HL-60 (cell line): Measurements from ENCODE around the gene IGFN1.

ENCODE experiments used
- DNase-seq, 2 experiments: peaks; one replicate each; pipeline ENCODE4 v3.0.0-alpha.2; 2010 to 2020; ENCODE audit warnings: low read depth in 1 of 2, low spot score in 1 of 2
- H3K27ac ChIP-seq: fragments of 250-450 bp; sonication (Bioruptor Pico); replicated peaks from 2 replicates; pipeline ENCODE4 v1.5.1; 2020; ENCODE audit warnings: mild to moderate bottlenecking, moderate library complexity
- H3K27me3 ChIP-seq: fragments of 250-450 bp; sonication (Bioruptor Pico); 2 replicates; pipeline ENCODE4 v1.5.1; 2021; ENCODE audit warnings: mild to moderate bottlenecking, moderate library complexity; ENCODE audit not compliant: insufficient read depth, poor library complexity, severe bottlenecking
- H3K4me3 ChIP-seq: replicated peaks from 2 replicates; pipeline ENCODE4 v1.5.1; 2011; ENCODE audit warnings: mild to moderate bottlenecking, control low read depth, low read length; ENCODE audit not compliant: insufficient read depth
- GABPA ChIP-seq: IDR thresholded peaks from 2 replicates; pipeline ENCODE4 v1.6.1; 2012; ENCODE audit warnings: low read depth
- POLR2AphosphoS5 ChIP-seq: IDR thresholded peaks from 2 replicates; pipeline ENCODE4 v1.6.1; 2012; ENCODE audit warnings: low read depth
- SPI1 ChIP-seq: IDR thresholded peaks from 2 replicates; pipeline ENCODE4 v1.6.1; 2012; ENCODE audit warnings: low read depth, mild to moderate bottlenecking, borderline replicate concordance
- TF ChIP-seq, protein P1 (sequence below): IDR thresholded peaks from 2 replicates; pipeline ENCODE4 v1.6.1; 2012; ENCODE audit warnings: low read depth; ENCODE audit not compliant: insufficient replicate concordance
- TF ChIP-seq, protein P2 (sequence below): IDR thresholded peaks from one replicate; pipeline ENCODE4 v1.5.1; 2011; ENCODE audit warnings: low read length, control low read depth, inconsistent platforms; ENCODE audit not compliant: insufficient read depth

The IGFN1 gene

DNA sequence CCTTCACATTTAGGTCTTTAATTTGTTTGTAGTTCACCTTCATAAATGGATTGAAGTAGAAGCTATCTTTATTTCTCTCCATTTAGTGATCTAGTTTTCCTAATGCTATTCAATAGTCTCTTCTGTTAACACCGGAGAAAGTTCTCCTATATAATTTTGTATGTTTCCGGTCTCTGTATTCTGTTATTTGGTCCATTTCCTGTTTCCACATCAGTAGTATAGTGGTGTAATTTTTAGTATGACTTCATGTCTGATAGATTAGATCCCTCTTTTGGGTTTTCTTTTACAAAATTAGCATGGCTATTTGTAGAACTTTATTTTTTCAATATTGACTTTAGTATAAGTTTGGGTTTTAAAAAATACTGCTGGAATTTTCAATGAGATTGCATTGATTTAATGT lies 51.1 kb downstream of the IGFN1 start:
- Histone ChIP-seq H3K27ac (peak overlapping the region; percentile 26), H3K4me3 (no peak overlapping the region), H3K27me3 (peaks cover 2% of the 10 kb centered on the region)
- TF ChIP-seq GABPA: peak; percentile 45; the same call in 1 of the 2 replicates
- no peak for TF ChIP-seq SPI1
- TF ChIP-seq, protein P1, sequence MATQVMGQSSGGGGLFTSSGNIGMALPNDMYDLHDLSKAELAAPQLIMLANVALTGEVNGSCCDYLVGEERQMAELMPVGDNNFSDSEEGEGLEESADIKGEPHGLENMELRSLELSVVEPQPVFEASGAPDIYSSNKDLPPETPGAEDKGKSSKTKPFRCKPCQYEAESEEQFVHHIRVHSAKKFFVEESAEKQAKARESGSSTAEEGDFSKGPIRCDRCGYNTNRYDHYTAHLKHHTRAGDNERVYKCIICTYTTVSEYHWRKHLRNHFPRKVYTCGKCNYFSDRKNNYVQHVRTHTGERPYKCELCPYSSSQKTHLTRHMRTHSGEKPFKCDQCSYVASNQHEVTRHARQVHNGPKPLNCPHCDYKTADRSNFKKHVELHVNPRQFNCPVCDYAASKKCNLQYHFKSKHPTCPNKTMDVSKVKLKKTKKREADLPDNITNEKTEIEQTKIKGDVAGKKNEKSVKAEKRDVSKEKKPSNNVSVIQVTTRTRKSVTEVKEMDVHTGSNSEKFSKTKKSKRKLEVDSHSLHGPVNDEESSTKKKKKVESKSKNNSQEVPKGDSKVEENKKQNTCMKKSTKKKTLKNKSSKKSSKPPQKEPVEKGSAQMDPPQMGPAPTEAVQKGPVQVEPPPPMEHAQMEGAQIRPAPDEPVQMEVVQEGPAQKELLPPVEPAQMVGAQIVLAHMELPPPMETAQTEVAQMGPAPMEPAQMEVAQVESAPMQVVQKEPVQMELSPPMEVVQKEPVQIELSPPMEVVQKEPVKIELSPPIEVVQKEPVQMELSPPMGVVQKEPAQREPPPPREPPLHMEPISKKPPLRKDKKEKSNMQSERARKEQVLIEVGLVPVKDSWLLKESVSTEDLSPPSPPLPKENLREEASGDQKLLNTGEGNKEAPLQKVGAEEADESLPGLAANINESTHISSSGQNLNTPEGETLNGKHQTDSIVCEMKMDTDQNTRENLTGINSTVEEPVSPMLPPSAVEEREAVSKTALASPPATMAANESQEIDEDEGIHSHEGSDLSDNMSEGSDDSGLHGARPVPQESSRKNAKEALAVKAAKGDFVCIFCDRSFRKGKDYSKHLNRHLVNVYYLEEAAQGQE: no peak
- no peak for TF ChIP-seq POLR2AphosphoS5
- DNase-seq: no peak

DNA sequence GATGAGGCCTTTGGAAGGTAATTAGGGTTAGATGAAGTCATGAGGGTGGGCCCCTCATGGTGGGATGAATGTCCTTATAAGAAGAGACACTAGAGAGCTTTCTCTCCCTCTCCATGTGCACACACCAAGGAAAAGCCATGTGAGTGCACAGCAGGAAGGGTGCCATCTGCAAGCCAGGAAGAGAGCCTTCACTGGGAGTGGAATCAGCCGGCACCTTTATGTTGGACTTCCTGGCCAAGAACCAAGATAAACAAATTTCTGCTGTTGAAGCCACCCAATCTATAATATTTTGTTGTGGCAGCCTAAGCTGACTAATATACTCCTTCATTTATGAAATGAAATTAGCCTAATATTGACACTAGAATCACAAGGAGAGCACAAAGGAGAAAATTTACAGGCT lies 54.5 kb downstream of the IGFN1 start:
- Histone ChIP-seq H3K4me3 (no peak overlapping the region), H3K27me3 (peaks cover 2% of the 10 kb centered on the region), H3K27ac (no peak overlapping the region)
- no peak for DNase-seq
- TF ChIP-seq GABPA: no peak
- TF ChIP-seq POLR2AphosphoS5: no peak
- TF ChIP-seq, protein P1: no peak
- TF ChIP-seq, protein P2, sequence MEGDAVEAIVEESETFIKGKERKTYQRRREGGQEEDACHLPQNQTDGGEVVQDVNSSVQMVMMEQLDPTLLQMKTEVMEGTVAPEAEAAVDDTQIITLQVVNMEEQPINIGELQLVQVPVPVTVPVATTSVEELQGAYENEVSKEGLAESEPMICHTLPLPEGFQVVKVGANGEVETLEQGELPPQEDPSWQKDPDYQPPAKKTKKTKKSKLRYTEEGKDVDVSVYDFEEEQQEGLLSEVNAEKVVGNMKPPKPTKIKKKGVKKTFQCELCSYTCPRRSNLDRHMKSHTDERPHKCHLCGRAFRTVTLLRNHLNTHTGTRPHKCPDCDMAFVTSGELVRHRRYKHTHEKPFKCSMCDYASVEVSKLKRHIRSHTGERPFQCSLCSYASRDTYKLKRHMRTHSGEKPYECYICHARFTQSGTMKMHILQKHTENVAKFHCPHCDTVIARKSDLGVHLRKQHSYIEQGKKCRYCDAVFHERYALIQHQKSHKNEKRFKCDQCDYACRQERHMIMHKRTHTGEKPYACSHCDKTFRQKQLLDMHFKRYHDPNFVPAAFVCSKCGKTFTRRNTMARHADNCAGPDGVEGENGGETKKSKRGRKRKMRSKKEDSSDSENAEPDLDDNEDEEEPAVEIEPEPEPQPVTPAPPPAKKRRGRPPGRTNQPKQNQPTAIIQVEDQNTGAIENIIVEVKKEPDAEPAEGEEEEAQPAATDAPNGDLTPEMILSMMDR: no peak
- TF ChIP-seq SPI1: no peak

DNA sequence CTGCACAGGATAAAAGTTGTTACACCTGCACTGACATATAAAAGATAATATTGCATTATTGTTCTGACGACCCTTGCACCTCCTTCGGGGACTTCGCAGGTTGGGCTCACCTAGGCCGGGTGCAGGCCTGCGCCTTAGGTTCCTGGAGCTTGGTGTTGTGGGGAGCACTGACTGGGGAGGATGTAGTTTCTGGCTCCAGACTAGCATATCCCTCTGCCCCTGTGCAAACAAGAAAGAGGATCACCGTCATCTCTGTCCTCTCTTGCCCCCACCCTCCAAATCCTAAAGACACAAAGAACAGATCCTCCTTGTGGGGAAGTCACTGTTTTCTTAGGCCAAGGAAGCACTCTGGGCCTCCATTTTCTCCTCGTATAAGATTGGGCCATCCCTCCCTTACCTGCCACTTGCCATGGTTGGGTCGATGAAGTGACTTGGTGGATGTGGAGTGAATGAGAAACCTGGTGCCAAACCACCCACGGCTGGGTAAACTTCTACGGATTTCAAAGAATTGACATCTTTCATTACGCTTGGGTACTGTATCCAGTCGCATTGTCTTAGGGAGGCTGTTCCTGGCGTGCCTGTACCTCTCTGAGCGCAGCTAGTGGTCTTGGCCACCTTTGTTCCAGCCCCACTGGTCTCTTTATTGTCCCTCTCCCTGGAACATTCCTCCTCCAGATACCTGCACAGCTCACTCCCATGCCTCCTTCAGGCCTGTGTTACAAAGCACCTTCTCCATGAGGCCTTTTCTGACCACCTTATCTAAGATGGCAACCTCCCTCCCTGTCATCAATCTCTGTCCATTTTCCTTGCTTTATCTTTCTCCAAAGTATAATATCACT lies 58.3 kb downstream of the IGFN1 start:
- DNase-seq: no peak
- no peak for TF ChIP-seq POLR2AphosphoS5
- TF ChIP-seq SPI1: no peak
- TF ChIP-seq, protein P2: no peak
- TF ChIP-seq, protein P1: no peak
- TF ChIP-seq GABPA: no peak
- Histone ChIP-seq H3K4me3 (no peak overlapping the region), H3K27ac (no peak overlapping the region), H3K27me3 (peaks cover 2% of the 10 kb centered on the region)
